H1 (cell line): ENCODE results near the gene PYGB. TPM values are rescaled to one million over a fixed set of nuclear protein-coding genes. Genes with fewer than 3 reads are reported as not detected.

Source experiments
- CTCF ChIA-PET: fragments of 300-600 bp; sonication (Branson Sonifier 250); formaldehyde crosslinking; loops from one replicate; lab custom pipeline; 2021; ENCODE audit not compliant: partially characterized antibody; lab: Charles Lee
- POLR2A ChIA-PET: fragments of 300-600 bp; sonication (Branson Sonifier 250); formaldehyde crosslinking; loops from one replicate; lab custom pipeline; 2021; ENCODE audit warnings: inconsistent platforms; ENCODE audit not compliant: partially characterized antibody; lab: Charles Lee
- DNase-seq, 2 experiments: peaks; one replicate each; pipeline versions ENCODE4 v3.0.0 to v3.0.0-alpha.2; 2010 to 2022; ENCODE audit warnings: low spot score in 2 of 2, low read depth in 1 of 2, mixed read lengths in 1 of 2
- FAIRE-seq: peaks from 2 replicates; lab custom pipeline; 2011; peaks lifted over from hg19 to GRCh38; lab: Jason Lieb, UNC
- H2AFZ ChIP-seq: 2 replicates; pipeline ENCODE4 v1.8.1; 2012; ENCODE audit warnings: low read length, inconsistent platforms
- H2AK5ac ChIP-seq: 2 replicates; pipeline ENCODE4 v1.6.1; 2013; ENCODE audit warnings: low read depth, low read length
- H2BK120ac ChIP-seq: replicated peaks from 2 replicates; pipeline ENCODE3; 2013; ENCODE audit warnings: low read depth, low read length, inconsistent platforms
- H2BK12ac ChIP-seq: 2 replicates; pipeline ENCODE4 v1.6.1; 2013; ENCODE audit warnings: low read depth, low read length
- H2BK15ac ChIP-seq: 2 replicates; pipeline ENCODE4 v1.6.1; 2013; ENCODE audit warnings: low read length
- H2BK20ac ChIP-seq: 2 replicates; pipeline ENCODE4 v1.6.1; 2013; ENCODE audit warnings: low read length
- H2BK5ac ChIP-seq: 2 replicates; pipeline ENCODE4 v1.6.1; 2013; ENCODE audit warnings: low read depth, low read length
- H3K14ac ChIP-seq: 2 replicates; pipeline ENCODE4 v1.6.1; 2013; ENCODE audit warnings: inconsistent platforms; ENCODE audit not compliant: insufficient read length
- H3K18ac ChIP-seq: 2 replicates; pipeline ENCODE4 v1.6.1; 2013; ENCODE audit warnings: low read length; ENCODE audit errors: extremely low read depth
- H3K23ac ChIP-seq: 2 replicates; pipeline ENCODE4 v1.6.1; 2013; ENCODE audit warnings: inconsistent platforms; ENCODE audit not compliant: insufficient read length
- H3K23me2 ChIP-seq: 2 replicates; pipeline ENCODE4 v1.6.1; 2013; ENCODE audit warnings: low read depth, low read length
- H3K27ac ChIP-seq: 2 replicates; pipeline ENCODE4 v1.6.1; 2011; ENCODE audit warnings: low read depth, low read length, inconsistent platforms
- H3K27me3 ChIP-seq, 4 experiments: replicated peaks in 1 of 4; 1 replicate in 1 of 4; 2 replicates in 3 of 4; pipeline versions ENCODE4 v1.6.1 to v1.8.1; 2011 to 2013; ENCODE audit warnings: low read length in 3 of 4, mild to moderate bottlenecking in 3 of 4, inconsistent platforms in 2 of 4, mixed read lengths in 2 of 4, moderate library complexity in 1 of 4; ENCODE audit not compliant: control insufficient read depth in 3 of 4, insufficient read depth in 3 of 4; ENCODE audit errors: extremely low read depth in 1 of 4
- H3K36me3 ChIP-seq, 4 experiments: 2 replicates each; pipeline versions ENCODE4 v1.6.1 to v1.8.1; 2011 to 2013; ENCODE audit warnings: mild to moderate bottlenecking in 4 of 4, low read length in 3 of 4, moderate library complexity in 2 of 4, control low read depth in 1 of 4, inconsistent platforms in 1 of 4; ENCODE audit not compliant: insufficient read depth in 4 of 4, control insufficient read depth in 2 of 4
- H3K4ac ChIP-seq: replicated peaks from 2 replicates; pipeline ENCODE3; 2013; ENCODE audit warnings: low read length, low read depth, mixed read lengths, inconsistent platforms; ENCODE audit not compliant: insufficient read length
- H3K4me1 ChIP-seq, 4 experiments: replicated peaks in 1 of 4; 1 replicate in 1 of 4; 2 replicates in 3 of 4; pipeline versions ENCODE4 v1.6.1 to v1.8.1; 2011 to 2013; ENCODE audit warnings: low read length in 3 of 4, inconsistent platforms in 2 of 4, mixed read lengths in 1 of 4; ENCODE audit not compliant: insufficient read depth in 4 of 4, control insufficient read depth in 3 of 4
- H3K4me2 ChIP-seq, 2 experiments: 2 replicates each; pipeline versions ENCODE4 v1.6.1 to v1.8.1; 2011 to 2013; ENCODE audit warnings: low read depth in 2 of 2, low read length in 2 of 2, control low read depth in 1 of 2, inconsistent platforms in 1 of 2, mild to moderate bottlenecking in 1 of 2; ENCODE audit not compliant: insufficient read depth in 1 of 2
- H3K4me3 ChIP-seq, 4 experiments: fragments of 200-600, 300-600 bp in 1 of 4; sonication (generic), shearing (Covaris generic), sonication (Bioruptor Twin) in 1 of 4; 2 replicates each; pipeline versions ENCODE4 v1.5.1 to v1.8.1; 2011 to 2016; ENCODE audit warnings: low read length in 4 of 4, low read depth in 3 of 4, control low read depth in 2 of 4, inconsistent platforms in 2 of 4, mild to moderate bottlenecking in 2 of 4, mixed read lengths in 1 of 4, moderate library complexity in 1 of 4; ENCODE audit not compliant: insufficient read depth in 2 of 4; ENCODE audit errors: extremely low read depth in 1 of 4
- H3K56ac ChIP-seq: replicated peaks from 2 replicates; pipeline ENCODE3; 2013; ENCODE audit warnings: low read depth, mild to moderate bottlenecking, mixed read lengths, low read length, inconsistent platforms; ENCODE audit not compliant: insufficient read length
- H3K79me1 ChIP-seq: 2 replicates; pipeline ENCODE4 v1.6.1; 2013; ENCODE audit warnings: low read depth, low read length, control low read depth
- H3K79me2 ChIP-seq, 2 experiments: 2 replicates each; pipeline versions ENCODE4 v1.6.1 to v1.8.1; 2012 to 2013; ENCODE audit warnings: low read length in 2 of 2, mild to moderate bottlenecking in 2 of 2, inconsistent platforms in 1 of 2; ENCODE audit not compliant: insufficient read depth in 2 of 2, control insufficient read depth in 1 of 2
- H3K9ac ChIP-seq, 4 experiments: replicated peaks in 1 of 4; 1 replicate in 1 of 4; 2 replicates in 3 of 4; pipeline versions ENCODE4 v1.6.1 to v1.8.1; 2011 to 2013; ENCODE audit warnings: low read depth in 3 of 4, low read length in 3 of 4, control low read depth in 2 of 4, mild to moderate bottlenecking in 2 of 4, moderate library complexity in 2 of 4, inconsistent platforms in 1 of 4; ENCODE audit errors: extremely low read depth in 1 of 4
- H3K9me3 ChIP-seq, 2 experiments: 2 replicates each; pipeline versions ENCODE4 v1.6.1 to v1.8.1; 2012 to 2013; ENCODE audit warnings: mild to moderate bottlenecking in 2 of 2, moderate library complexity in 2 of 2, control low read depth in 1 of 2, inconsistent platforms in 1 of 2, low read depth in 1 of 2, low read length in 1 of 2, mixed read lengths in 1 of 2; ENCODE audit not compliant: insufficient read depth in 2 of 2
- H4K20me1 ChIP-seq, 2 experiments: replicated peaks in 1 of 2; 2 replicates each; pipeline versions ENCODE3 to v1.8.1; 2011 to 2013; ENCODE audit warnings: inconsistent platforms in 2 of 2, low read length in 2 of 2, mild to moderate bottlenecking in 1 of 2; ENCODE audit not compliant: insufficient read depth in 2 of 2, control insufficient read depth in 1 of 2
- H4K5ac ChIP-seq: 2 replicates; pipeline ENCODE4 v1.6.1; 2013; ENCODE audit warnings: low read length, low read depth, mixed read lengths, inconsistent platforms; ENCODE audit not compliant: insufficient read length
- H4K8ac ChIP-seq: 2 replicates; pipeline ENCODE4 v1.8.0; 2013; ENCODE audit warnings: mild to moderate bottlenecking, moderate library complexity, low read length, inconsistent platforms; ENCODE audit not compliant: insufficient read depth; ENCODE audit errors: extremely low read depth
- H4K91ac ChIP-seq: replicated peaks from 2 replicates; pipeline ENCODE3; 2013; ENCODE audit warnings: low read length, mixed read lengths, inconsistent platforms; ENCODE audit not compliant: insufficient read length
- CEBPB ChIP-seq: IDR thresholded peaks from 2 replicates; pipeline ENCODE4 v1.6.1; 2012; ENCODE audit warnings: low read depth, low read length
- KDM4A ChIP-seq: IDR thresholded peaks from one replicate; pipeline ENCODE4 v1.7.1; 2012; ENCODE audit warnings: low read depth, mild to moderate bottlenecking, moderate library complexity, low read length, inconsistent platforms; ENCODE audit not compliant: severe bottlenecking
- TCF12 ChIP-seq: IDR thresholded peaks from 2 replicates; pipeline ENCODE4 v1.6.1; 2011; ENCODE audit warnings: low read depth, mild to moderate bottlenecking, low read length
- WGBS, 2 experiments: shearing (Covaris generic) in 1 of 2; methylation state at CpG; one replicate each; pipeline versions ENCODE4 v1.1.6 to v1.1.7; 2013 to 2015; ENCODE audit warnings: low lambda C conversion rate in 2 of 2, mixed read lengths in 2 of 2, inconsistent platforms in 1 of 2, low coverage in 1 of 2, missing lambda C conversion rate in 1 of 2; ENCODE audit not compliant: insufficient replicate concordance in 2 of 2, insufficient coverage in 1 of 2, insufficient read length in 1 of 2; ENCODE audit errors: extremely low coverage in 1 of 2, missing lambda C conversion rate in 1 of 2; 5-methylcytosine and 5-hydroxymethylcytosine counted together
- polyA plus RNA-seq, 7 experiments: library from polyadenylated mRNA; depleted of rRNA in 3 of 7; stranded (reverse) in 5 of 7; unstranded in 2 of 7; fragments of >200 nt in 5 of 7; fragments of 200-250 nt in 2 of 7; gene quantifications; 1 replicate in 5 of 7; 2 replicates in 1 of 7; 4 replicates in 1 of 7; pipeline versions ENCODE4 v1.2.1 to v1.2.3, GENCODE V29; 2011 to 2013; ENCODE audit warnings: missing spikeins in 2 of 7, mixed read lengths in 2 of 7
- total RNA-seq: library from RNA; stranded (reverse); fragmentation: NEBNext Ultra II Directional; extraction: Animal tissue kit (Norgen Biotek cat#: 25700); gene quantifications from 2 replicates; pipeline ENCODE4 v1.2.1, GENCODE V29; 2021
- TF ChIP-seq, protein P1 (sequence below), 3 experiments: IDR thresholded peaks; 1 replicate in 2 of 3; 2 replicates in 1 of 3; pipeline versions ENCODE4 v1.5.1 to v1.6.1; 2011; ENCODE audit warnings: low read length in 3 of 3, mild to moderate bottlenecking in 3 of 3, inconsistent platforms in 2 of 3, low read depth in 1 of 3, moderate library complexity in 1 of 3; ENCODE audit not compliant: insufficient read depth in 1 of 3; ENCODE audit errors: control extremely low read depth in 1 of 3

PYGB gene
- total and polyA plus RNA-seq, 2 of the 8 experiments (the other 6 are each of a cell fraction or from before 2014, with no cell fraction given): 26.6 to 56.0 TPM

DNA sequence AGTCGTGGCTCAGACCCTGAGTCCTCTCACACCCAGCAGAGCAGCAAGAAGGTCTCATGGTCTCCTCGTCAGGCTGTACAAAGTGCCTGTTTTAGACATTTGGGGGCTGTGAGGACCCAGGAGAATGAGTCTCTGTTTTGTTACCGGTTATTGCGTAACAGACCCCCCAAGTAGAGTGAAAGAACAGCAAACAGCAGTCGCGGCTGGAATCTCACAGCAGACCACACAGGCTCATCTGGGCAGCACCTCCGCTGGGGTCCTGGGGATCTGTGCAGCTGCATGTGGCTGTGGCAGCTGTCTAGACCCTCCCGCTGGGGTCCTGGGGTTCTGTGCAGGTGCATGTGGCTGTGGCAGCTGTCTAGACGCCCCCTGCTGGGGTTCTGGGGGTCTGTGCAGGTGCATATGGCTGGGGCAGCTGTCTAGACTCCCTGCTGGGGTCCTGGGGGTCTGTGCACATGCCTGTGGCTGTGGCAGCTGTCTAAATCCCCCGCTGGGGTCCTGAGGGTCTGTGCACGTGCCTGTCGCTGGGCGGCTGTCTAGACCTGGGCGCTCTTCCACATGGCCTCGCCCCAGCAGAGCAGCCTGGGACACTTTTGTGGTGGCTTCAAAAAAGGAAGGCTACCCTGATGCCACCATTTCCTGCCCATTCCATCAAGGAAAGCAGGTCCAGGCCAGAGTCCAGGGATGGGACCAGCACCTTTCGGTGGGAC lies 27.7 kb upstream of the PYGB start:
- Histone ChIP-seq H3K27me3 (no peaks in the 10 kb centered on the region), H3K9ac (no peak overlapping the region), H3K23ac (no peak overlapping the region), H2BK120ac (no peak overlapping the region), H3K36me3 (peaks cover 0 to 4% (median 0%) of the 10 kb centered on the region in 4 experiments; a peak in 2 of 8 replicates), H3K79me1 (no peaks in the 10 kb centered on the region), H2BK5ac (no peak overlapping the region), H2BK15ac (no peak overlapping the region), H3K18ac (no peak overlapping the region), H2AFZ (no peak overlapping the region), H4K5ac (no peak overlapping the region), H3K4ac (no peak overlapping the region), H3K56ac (no peak overlapping the region), H4K91ac (no peak overlapping the region), H3K79me2 (no peaks in the 10 kb centered on the region), H3K4me2 (no peak overlapping the region), H3K14ac (no peak overlapping the region), H3K4me1 (peaks cover 0 to 5% (median 2%) of the 10 kb centered on the region in 4 experiments; a peak in 2 of 7 replicates), H2AK5ac (no peak overlapping the region), H2BK12ac (no peak overlapping the region), H3K4me3 (no peak overlapping the region), H3K27ac (no peak overlapping the region), H4K8ac (no peak overlapping the region; the same call in 1 of the 2 replicates), H2BK20ac (no peak overlapping the region), H3K9me3 (no peaks in the 10 kb centered on the region), H4K20me1 (peaks cover 2 to 7% of the 10 kb centered on the region in 2 experiments), H3K23me2 (no peaks in the 10 kb centered on the region)
- TF ChIP-seq TCF12 (peak; percentile 82; the same call in 1 of the 2 replicates), CEBPB (peak; percentile 96), KDM4A (no peak)
- TF ChIP-seq, protein P1, sequence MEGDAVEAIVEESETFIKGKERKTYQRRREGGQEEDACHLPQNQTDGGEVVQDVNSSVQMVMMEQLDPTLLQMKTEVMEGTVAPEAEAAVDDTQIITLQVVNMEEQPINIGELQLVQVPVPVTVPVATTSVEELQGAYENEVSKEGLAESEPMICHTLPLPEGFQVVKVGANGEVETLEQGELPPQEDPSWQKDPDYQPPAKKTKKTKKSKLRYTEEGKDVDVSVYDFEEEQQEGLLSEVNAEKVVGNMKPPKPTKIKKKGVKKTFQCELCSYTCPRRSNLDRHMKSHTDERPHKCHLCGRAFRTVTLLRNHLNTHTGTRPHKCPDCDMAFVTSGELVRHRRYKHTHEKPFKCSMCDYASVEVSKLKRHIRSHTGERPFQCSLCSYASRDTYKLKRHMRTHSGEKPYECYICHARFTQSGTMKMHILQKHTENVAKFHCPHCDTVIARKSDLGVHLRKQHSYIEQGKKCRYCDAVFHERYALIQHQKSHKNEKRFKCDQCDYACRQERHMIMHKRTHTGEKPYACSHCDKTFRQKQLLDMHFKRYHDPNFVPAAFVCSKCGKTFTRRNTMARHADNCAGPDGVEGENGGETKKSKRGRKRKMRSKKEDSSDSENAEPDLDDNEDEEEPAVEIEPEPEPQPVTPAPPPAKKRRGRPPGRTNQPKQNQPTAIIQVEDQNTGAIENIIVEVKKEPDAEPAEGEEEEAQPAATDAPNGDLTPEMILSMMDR (IDR thresholded peaks at IDR 0.05; ENCODE audit: control extremely low read depth in 1 of 3, insufficient read depth in 1 of 3, low read depth in 1 of 3, low read length in 3 of 3): peak in 2 of 3 experiments; percentile 11 to 26; a peak in 2 of 4 replicates
- FAIRE-seq (no peak), DNase-seq (no peak)
- ChIA-PET CTCF (interaction anchor here (1.3 to 2.9 kb wide), 6 partner anchors 12 to 224 kb away, joined by 3 to 7 read pairs (median 5); no protein-coding TSS in a partner anchor), POLR2A (no interaction called here)
- 84% methylated on average over 14 of the region's 16 CpGs; no CpG with 5 or more reads in 1 of the 2 experiments for WGBS, 2 experiments
